ENCODE results near the gene GORASP2. TPM values are rescaled to one million over a fixed set of nuclear protein-coding genes. Genes with fewer than 3 reads are reported as not detected.
"Not testable (repeated sequence)": the region's sequence is repeated elsewhere in the genome, so short reads cannot be mapped to it uniquely, and the experiment has no call there.

Gene GORASP2
- total RNA-seq, 2 donors from 2014 or later, result 58.4 to 69.0 TPM

DNA sequence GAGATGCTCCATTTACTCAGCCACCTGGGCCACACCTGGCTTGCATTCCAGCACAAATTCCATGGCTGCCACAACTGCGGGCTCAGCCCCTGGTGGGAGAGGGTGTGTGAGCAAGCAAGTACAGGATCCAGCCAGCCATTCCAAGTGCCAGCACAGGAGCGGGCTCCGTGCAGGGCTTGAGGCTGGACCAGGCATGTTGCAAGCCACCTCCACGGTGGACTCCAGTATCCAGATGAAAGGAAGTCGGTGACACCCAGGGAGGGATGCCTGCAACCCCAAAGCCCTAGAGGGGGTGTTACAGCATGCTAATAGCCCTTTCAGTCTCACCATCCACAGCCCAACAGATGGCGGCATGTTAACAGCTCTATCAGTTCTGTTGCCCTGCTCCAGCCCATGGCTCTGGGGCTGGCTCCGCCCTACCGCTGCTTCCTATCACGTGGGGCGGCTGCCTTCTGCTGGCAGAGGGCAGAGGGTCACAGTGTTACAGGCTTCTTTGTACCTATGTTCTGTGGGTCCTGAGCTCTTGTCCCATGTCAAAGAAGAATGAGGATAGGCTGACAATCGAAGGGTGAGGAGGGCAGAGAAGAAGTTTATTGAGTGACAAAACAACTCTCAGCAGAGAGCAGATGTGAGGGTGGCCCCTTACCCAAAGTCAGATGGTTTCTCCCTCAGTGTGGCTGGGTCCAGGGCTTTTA lies 11.7 kb upstream of the GORASP2 start:
- Histone ChIP-seq H3K4me3 (no peak overlapping the region), H3K9me3 (peaks cover 7 to 32% of the 10 kb centered on the region in 2 donors), H3K4me1 (no peaks in the 10 kb centered on the region), H3K27me3 (no peaks in the 10 kb centered on the region), H3K36me3 (no peaks in the 10 kb centered on the region), H3K27ac (no peak overlapping the region)
- DNase-seq (ENCODE audit: low spot score), result no peak
- TF ChIP-seq, protein P1, sequence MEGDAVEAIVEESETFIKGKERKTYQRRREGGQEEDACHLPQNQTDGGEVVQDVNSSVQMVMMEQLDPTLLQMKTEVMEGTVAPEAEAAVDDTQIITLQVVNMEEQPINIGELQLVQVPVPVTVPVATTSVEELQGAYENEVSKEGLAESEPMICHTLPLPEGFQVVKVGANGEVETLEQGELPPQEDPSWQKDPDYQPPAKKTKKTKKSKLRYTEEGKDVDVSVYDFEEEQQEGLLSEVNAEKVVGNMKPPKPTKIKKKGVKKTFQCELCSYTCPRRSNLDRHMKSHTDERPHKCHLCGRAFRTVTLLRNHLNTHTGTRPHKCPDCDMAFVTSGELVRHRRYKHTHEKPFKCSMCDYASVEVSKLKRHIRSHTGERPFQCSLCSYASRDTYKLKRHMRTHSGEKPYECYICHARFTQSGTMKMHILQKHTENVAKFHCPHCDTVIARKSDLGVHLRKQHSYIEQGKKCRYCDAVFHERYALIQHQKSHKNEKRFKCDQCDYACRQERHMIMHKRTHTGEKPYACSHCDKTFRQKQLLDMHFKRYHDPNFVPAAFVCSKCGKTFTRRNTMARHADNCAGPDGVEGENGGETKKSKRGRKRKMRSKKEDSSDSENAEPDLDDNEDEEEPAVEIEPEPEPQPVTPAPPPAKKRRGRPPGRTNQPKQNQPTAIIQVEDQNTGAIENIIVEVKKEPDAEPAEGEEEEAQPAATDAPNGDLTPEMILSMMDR (IDR thresholded peaks at IDR 0.05), result no peak

DNA sequence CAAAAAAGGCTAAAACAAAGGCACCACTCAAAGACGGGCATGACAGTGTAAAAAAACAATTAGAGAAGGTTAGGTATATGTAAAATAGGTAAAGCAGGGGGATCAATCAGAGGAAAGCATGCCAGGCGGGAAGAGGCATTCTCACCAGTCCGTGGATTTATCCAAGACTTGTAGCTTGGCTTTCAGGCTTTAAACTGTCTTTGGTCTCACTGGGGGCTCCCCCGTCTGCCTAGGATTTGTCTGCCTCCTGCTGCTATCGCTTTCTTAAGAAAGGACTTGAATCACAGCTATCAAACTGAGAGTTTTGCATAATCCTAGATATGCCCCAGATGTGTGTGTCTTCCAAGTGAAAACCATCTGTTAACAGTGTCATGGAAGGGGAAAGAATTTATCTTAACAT lies 11.1 kb upstream of the GORASP2 start:
- no peaks in the 10 kb centered on the region for H3K36me3 ChIP-seq
- H3K9me3 ChIP-seq, result peaks cover 4 to 26% of the 10 kb centered on the region in 2 donors
- TF ChIP-seq, protein P1 (IDR thresholded peaks at IDR 0.05), result no peak
- no peaks in the 10 kb centered on the region for H3K27me3 ChIP-seq
- no peak overlapping the region for H3K27ac ChIP-seq
- H3K4me3 ChIP-seq, result no peak overlapping the region
- no peak for DNase-seq (ENCODE audit: low spot score)
- no peaks in the 10 kb centered on the region for H3K4me1 ChIP-seq

DNA sequence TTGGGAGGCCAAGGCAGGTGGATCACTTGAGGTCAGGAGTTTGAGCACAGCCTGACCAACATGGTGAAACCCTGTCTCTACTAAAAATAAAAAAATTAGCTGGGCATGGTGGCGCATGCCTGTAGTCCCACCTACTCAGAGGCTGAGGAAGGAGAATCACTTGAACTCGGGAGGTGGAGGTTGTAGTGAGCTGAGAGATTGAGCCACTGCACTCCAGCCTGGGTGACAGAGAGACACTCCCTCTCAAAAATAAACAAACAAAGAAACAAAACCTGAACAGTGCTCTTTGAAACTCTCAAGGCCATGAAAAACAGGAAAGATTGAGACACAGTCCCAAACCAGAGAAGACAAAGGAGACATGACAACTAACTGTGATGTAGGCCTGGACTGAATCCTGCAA lies 7.2 kb upstream of the GORASP2 start:
- not testable (repeated sequence) for H3K36me3 ChIP-seq; DNase-seq (ENCODE audit: low spot score); H3K4me3 ChIP-seq; H3K27ac ChIP-seq; H3K4me1 ChIP-seq; H3K27me3 ChIP-seq
- H3K9me3 ChIP-seq, result peaks cover 4 to 15% of the 10 kb centered on the region in 2 donors

DNA sequence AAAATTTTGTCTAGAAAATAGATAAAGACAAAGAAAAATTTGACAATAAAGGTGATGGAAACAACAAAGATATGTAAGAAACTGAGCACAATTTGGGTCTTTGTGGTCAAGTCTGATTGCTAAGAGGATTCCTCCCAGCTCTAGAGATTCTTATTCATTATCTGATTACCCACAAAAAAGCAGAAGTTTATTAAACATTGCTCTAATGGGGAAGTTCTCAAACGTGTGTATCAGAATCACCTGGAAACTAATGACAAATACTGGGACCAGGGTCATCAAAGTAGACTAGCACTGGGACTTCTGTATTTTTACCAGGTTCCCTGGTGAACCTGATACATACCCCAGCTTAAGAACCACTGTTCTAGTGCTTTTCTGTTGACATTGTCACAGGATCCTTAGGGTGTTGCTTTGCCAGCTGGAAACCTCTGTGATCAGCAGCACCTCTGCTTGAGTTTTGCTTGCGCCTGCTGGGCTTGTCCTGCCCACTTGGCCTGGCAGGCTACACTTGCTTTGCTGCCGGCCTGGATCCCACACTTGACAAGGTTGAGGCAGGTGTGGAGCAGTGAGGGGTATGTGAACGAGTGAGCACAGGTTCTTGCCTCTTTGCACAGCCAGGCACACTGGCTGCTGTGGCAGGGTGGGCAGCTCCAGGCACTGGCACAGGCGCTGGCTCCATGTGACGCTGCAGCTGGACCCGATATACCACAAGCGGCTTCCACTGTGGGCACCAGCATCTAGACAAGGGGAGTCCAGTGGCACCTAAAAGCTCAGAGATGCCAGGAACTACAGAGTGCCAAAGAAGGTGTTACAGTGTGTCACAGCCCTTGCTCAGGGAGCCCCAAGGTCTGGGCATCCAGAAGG lies 6.2 kb upstream of the GORASP2 start:
- Histone ChIP-seq H3K4me3 (no peak overlapping the region), H3K9me3 (peaks cover 0 to 5% of the 10 kb centered on the region in 2 donors), H3K4me1 (no peaks in the 10 kb centered on the region), H3K27me3 (no peaks in the 10 kb centered on the region), H3K27ac (no peak overlapping the region), H3K36me3 (no peaks in the 10 kb centered on the region)
- DNase-seq (ENCODE audit: low spot score), result no peak
- TF ChIP-seq, protein P1 (IDR thresholded peaks at IDR 0.05), result no peak

DNA sequence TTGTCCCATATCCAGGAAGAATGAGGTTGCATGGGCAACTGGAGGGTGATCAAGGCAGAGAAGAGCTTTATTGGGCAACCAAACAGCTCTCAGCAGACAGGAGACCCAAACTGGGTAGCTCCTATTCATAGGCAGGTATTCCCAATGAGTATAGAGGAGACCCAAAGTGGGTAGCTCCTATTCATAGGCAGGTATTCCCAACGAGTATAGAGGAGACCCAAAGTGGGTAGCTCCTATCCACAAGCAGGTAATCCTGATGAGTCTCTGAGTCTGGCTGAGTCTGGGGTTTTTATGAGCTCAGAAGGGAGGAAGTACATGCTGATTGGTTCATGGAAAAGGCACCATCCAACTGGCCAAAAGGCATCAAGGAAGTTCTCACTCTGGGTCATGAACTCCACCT lies 5.3 kb upstream of the GORASP2 start:
- H3K27ac ChIP-seq, result no peak overlapping the region
- H3K36me3 ChIP-seq, result no peaks in the 10 kb centered on the region
- H3K4me1 ChIP-seq, result peaks cover 0 to 6% of the 10 kb centered on the region in 2 donors
- no peak for DNase-seq (ENCODE audit: low spot score)
- no peaks in the 10 kb centered on the region for H3K27me3 ChIP-seq
- no peaks in the 10 kb centered on the region for H3K9me3 ChIP-seq
- TF ChIP-seq, protein P1 (IDR thresholded peaks at IDR 0.05), result no peak
- H3K4me3 ChIP-seq, result no peak overlapping the region

DNA sequence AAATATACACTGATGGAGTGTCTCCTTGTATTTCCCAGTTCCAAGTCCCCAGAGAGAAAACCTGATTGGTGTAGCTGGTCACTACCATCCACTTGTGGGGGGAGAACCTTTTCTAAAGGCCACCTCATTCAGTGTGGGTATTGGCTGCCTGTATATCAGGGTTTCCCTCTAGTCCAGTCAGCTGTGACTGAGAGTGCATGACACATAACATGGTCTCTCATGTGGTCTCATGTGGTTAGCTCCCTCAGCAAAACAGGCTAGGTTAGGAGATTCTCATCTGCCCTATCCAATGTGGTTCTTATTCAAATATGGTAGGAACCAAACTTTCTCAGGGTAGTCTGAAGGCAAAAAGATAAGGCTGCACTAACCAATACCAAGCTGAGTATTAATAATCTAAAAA lies 4.1 kb upstream of the GORASP2 start:
- Histone ChIP-seq H3K4me3 (no peak overlapping the region), H3K4me1 (peaks cover 0 to 7% of the 10 kb centered on the region in 2 donors), H3K27ac (no peak overlapping the region), H3K27me3 (no peaks in the 10 kb centered on the region), H3K36me3 (no peaks in the 10 kb centered on the region), H3K9me3 (no peaks in the 10 kb centered on the region)
- TF ChIP-seq, protein P1 (IDR thresholded peaks at IDR 0.05), result no peak
- DNase-seq (ENCODE audit: low spot score), result no peak
